Measurements from ENCODE around the gene MAP2K5. TPM values are rescaled to one million over a fixed set of nuclear protein-coding genes. Genes with fewer than 3 reads are reported as not detected.

The MAP2K5 gene
- total RNA-seq, 1 experiment from 2014 or later = 13.6 TPM

DNA sequence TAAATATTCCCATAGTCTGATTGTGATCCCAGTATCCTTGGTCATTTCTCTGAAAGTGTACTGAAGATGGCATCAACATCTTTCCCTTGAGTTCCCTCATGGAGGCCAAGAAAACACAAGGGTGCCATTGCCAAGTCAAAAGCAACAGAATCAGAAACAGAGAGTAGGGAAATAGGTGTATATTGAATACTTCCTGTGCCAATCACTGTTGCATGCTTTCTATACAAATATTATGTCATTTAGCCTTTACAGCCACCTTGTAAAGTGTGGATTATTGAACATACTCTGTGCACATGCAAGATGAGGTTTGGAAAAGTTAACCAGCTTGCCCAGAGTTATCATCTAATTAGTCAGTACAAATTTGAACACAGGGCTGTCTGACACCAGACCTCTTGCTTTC lies 117.9 kb downstream of the MAP2K5 start:
- DNase-seq (ENCODE audit: low spot score) (no peak), ATAC-seq (no peak)
- H3K9me3 Mint-ChIP-seq = peaks cover 5% of the 10 kb centered on the region
- H3K27ac Mint-ChIP-seq = no peak overlapping the region
- H3K4me3 Mint-ChIP-seq = no peak overlapping the region
- H3K27me3 Mint-ChIP-seq (ENCODE audit: low read depth) = no peaks in the 10 kb centered on the region
- ChIA-PET CTCF (no interaction called here), POLR2A (no interaction called here)
- peaks cover 6% of the 10 kb centered on the region for H3K36me3 Mint-ChIP-seq
- H3K4me1 Mint-ChIP-seq = no peaks in the 10 kb centered on the region
- no peak for TF ChIP-seq FOXP4 (CRISPR knock-in tag; IDR thresholded peaks at IDR 0.05)
- no peak for TF ChIP-seq RELA (CRISPR knock-in tag; IDR thresholded peaks at IDR 0.05; ENCODE audit: borderline replicate concordance)
- TF ChIP-seq, protein P1, sequence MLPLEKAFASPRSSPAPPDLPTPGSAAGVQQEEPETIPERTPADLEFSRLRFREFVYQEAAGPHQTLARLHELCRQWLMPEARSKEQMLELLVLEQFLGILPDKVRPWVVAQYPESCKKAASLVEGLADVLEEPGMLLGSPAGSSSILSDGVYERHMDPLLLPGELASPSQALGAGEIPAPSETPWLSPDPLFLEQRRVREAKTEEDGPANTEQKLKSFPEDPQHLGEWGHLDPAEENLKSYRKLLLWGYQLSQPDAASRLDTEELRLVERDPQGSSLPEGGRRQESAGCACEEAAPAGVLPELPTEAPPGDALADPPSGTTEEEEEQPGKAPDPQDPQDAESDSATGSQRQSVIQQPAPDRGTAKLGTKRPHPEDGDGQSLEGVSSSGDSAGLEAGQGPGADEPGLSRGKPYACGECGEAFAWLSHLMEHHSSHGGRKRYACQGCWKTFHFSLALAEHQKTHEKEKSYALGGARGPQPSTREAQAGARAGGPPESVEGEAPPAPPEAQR (CRISPR knock-in tag; IDR thresholded peaks at IDR 0.05) = no peak

GRCh38 chr15:67660874-67661606 lies 118.5 kb downstream of the MAP2K5 start:
- Mint-ChIP-seq H3K27me3 (ENCODE audit: low read depth) (no peaks in the 10 kb centered on the region), H3K36me3 (0 out of 2 replicates have a peak, but pooled peaks cover under 1% of the 10 kb centered on the region), H3K27ac (no peak overlapping the region), H3K4me3 (no peak overlapping the region), H3K9me3 (no peaks in the 10 kb centered on the region), H3K4me1 (no peaks in the 10 kb centered on the region)
- POLR2A ChIA-PET = no interaction called here
- TF ChIP-seq ZMAT4 (CRISPR knock-in tag; IDR thresholded peaks at IDR 0.05) (no peak), ZNF121 (CRISPR knock-in tag; IDR thresholded peaks at IDR 0.05) (no peak), KAT7 (CRISPR knock-in tag; IDR thresholded peaks at IDR 0.05; ENCODE audit: borderline replicate concordance) (no peak), SMAD4 (CRISPR knock-in tag; IDR thresholded peaks at IDR 0.05) (no peak), RELA (CRISPR knock-in tag; IDR thresholded peaks at IDR 0.05; ENCODE audit: borderline replicate concordance) (no peak), FOXP1 (CRISPR knock-in tag; IDR thresholded peaks at IDR 0.05; ENCODE audit: borderline replicate concordance) (no peak)
- TF ChIP-seq, protein P2, sequence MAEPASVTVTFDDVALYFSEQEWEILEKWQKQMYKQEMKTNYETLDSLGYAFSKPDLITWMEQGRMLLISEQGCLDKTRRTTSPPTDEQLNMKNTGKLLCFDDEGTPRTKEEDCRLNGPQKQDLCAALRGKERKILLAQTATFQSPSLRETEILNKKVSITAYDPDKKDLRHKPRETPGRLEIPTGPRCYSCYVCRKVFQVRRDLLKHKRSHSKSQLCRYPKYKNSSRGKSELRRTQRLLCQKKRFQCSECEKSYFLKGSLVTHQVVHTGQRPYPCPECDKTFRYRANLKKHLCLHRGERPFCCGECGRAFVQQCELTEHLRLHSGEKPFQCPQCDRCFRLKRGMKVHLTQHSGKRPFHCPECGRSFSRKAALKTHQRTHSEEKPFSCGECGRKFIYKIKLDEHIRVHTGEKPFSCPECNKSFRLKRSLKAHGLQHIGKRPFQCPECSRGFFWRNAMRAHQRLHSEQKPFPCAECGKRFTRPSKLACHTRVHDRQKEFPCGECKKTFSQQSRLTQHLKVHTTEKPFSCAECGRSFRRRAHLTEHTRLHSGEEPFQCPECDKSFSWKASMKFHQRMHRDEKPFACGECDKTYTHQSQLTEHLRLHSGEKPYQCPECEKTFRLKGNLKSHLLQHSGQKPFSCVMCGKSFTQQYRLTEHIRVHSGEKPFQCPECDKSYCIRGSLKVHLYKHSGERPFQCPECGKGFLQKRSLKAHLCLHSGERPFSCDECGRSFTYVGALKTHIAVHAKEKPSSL (CRISPR knock-in tag; conservative IDR thresholded peaks at IDR 0.05) = no peak
- TF ChIP-seq, protein P3, sequence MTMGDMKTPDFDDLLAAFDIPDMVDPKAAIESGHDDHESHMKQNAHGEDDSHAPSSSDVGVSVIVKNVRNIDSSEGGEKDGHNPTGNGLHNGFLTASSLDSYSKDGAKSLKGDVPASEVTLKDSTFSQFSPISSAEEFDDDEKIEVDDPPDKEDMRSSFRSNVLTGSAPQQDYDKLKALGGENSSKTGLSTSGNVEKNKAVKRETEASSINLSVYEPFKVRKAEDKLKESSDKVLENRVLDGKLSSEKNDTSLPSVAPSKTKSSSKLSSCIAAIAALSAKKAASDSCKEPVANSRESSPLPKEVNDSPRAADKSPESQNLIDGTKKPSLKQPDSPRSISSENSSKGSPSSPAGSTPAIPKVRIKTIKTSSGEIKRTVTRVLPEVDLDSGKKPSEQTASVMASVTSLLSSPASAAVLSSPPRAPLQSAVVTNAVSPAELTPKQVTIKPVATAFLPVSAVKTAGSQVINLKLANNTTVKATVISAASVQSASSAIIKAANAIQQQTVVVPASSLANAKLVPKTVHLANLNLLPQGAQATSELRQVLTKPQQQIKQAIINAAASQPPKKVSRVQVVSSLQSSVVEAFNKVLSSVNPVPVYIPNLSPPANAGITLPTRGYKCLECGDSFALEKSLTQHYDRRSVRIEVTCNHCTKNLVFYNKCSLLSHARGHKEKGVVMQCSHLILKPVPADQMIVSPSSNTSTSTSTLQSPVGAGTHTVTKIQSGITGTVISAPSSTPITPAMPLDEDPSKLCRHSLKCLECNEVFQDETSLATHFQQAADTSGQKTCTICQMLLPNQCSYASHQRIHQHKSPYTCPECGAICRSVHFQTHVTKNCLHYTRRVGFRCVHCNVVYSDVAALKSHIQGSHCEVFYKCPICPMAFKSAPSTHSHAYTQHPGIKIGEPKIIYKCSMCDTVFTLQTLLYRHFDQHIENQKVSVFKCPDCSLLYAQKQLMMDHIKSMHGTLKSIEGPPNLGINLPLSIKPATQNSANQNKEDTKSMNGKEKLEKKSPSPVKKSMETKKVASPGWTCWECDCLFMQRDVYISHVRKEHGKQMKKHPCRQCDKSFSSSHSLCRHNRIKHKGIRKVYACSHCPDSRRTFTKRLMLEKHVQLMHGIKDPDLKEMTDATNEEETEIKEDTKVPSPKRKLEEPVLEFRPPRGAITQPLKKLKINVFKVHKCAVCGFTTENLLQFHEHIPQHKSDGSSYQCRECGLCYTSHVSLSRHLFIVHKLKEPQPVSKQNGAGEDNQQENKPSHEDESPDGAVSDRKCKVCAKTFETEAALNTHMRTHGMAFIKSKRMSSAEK (CRISPR knock-in tag; IDR thresholded peaks at IDR 0.05; ENCODE audit: borderline replicate concordance) = no peak
- TF ChIP-seq, protein P4, sequence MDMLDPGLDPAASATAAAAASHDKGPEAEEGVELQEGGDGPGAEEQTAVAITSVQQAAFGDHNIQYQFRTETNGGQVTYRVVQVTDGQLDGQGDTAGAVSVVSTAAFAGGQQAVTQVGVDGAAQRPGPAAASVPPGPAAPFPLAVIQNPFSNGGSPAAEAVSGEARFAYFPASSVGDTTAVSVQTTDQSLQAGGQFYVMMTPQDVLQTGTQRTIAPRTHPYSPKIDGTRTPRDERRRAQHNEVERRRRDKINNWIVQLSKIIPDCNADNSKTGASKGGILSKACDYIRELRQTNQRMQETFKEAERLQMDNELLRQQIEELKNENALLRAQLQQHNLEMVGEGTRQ (CRISPR knock-in tag; IDR thresholded peaks at IDR 0.05) = no peak
- TF ChIP-seq, protein P5, sequence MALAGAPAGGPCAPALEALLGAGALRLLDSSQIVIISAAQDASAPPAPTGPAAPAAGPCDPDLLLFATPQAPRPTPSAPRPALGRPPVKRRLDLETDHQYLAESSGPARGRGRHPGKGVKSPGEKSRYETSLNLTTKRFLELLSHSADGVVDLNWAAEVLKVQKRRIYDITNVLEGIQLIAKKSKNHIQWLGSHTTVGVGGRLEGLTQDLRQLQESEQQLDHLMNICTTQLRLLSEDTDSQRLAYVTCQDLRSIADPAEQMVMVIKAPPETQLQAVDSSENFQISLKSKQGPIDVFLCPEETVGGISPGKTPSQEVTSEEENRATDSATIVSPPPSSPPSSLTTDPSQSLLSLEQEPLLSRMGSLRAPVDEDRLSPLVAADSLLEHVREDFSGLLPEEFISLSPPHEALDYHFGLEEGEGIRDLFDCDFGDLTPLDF (CRISPR knock-in tag; IDR thresholded peaks at IDR 0.05) = no peak
- ATAC-seq = no peak
- CTCF ChIA-PET = no interaction called here
- no peak for DNase-seq (ENCODE audit: low spot score)

Measured in WTC11 (cell line).